Measurements from ENCODE around the gene ZSCAN12.

DNA sequence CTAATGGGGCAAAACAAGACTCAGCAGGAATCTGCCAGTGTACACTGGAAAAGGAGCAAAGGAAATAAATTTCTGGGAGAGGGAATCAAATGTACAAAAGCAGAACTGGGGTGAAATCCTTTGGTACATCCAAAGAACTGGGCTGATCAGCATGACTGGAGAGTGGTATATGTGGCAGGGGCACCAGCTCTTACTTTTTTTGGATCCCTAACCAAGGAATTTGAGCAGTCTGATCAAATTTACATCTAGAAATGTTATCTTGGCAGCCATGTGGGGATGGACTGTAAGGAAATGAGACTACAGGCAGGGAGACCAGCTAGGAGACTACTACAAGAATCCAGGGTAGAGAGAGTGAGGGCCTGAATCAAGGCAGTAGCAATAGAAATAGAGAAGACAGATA is 62.4 kb downstream of the ZSCAN12 start:
- TF ChIP-seq CTCF (IDR thresholded peaks at IDR 0.05): no peak
- TF ChIP-seq POLR2A (IDR thresholded peaks at IDR 0.05): no peak
